ENCODE measurements around the gene OAT.
"Not testable (repeated sequence)": the region's sequence is repeated elsewhere in the genome, so short reads cannot be mapped to it uniquely, and the experiment has no call there.

OAT gene

GRCh38 chr10:124378271-124378670, 40.5 kb downstream of the OAT start:
- no peak for DNase-seq (ENCODE audit: low spot score)

- no peak for DNase-seq (ENCODE audit: low spot score)
Measured at GRCh38 chr10:124377101-124377500, 41.6 kb downstream of the OAT start.

GRCh38 chr10:124376411-124376810, 42.3 kb downstream of the OAT start:
- DNase-seq (ENCODE audit: low spot score) = no peak

- no peak for DNase-seq (ENCODE audit: low spot score)
Measured at GRCh38 chr10:124375691-124376090, 43.0 kb downstream of the OAT start.

- no peak for DNase-seq (ENCODE audit: low spot score)
Measured at GRCh38 chr10:124375353-124375614, 43.4 kb downstream of the OAT start.

- DNase-seq (ENCODE audit: low spot score) = no peak
Measured at GRCh38 chr10:124374535-124375352, 44.0 kb downstream of the OAT start.

GRCh38 chr10:124372899-124373298, 45.8 kb downstream of the OAT start:
- no peak for DNase-seq (ENCODE audit: low spot score)

GRCh38 chr10:124370426-124370825, 48.3 kb downstream of the OAT start:
- no peak for DNase-seq (ENCODE audit: low spot score)

- no peak for DNase-seq (ENCODE audit: low spot score)
Measured at GRCh38 chr10:124369986-124370385, 48.7 kb downstream of the OAT start.

GRCh38 chr10:124369533-124369932, 49.2 kb downstream of the OAT start:
- DNase-seq (ENCODE audit: low spot score) = not testable (repeated sequence)

- no peak for DNase-seq (ENCODE audit: low spot score)
Measured at GRCh38 chr10:124369066-124369465, 49.7 kb downstream of the OAT start.

- DNase-seq (ENCODE audit: low spot score) = no peak
Measured at GRCh38 chr10:124367936-124368335, 50.8 kb downstream of the OAT start.

- no peak for DNase-seq (ENCODE audit: low spot score)
Measured at GRCh38 chr10:124367414-124367813, 51.3 kb downstream of the OAT start.

GRCh38 chr10:124366825-124367224, 51.9 kb downstream of the OAT start:
- DNase-seq (ENCODE audit: low spot score) = no peak

GRCh38 chr10:124366343-124366742, 52.4 kb downstream of the OAT start:
- no peak for DNase-seq (ENCODE audit: low spot score)

- DNase-seq (ENCODE audit: low spot score) = no peak
Measured at GRCh38 chr10:124364674-124365073, 54.0 kb downstream of the OAT start.

GRCh38 chr10:124362568-124362967, 56.2 kb downstream of the OAT start:
- DNase-seq (ENCODE audit: low spot score) = no peak

GRCh38 chr10:124359336-124359832, 59.3 kb downstream of the OAT start:
- no peak for DNase-seq (ENCODE audit: low spot score)

GRCh38 chr10:124357561-124357885, 61.2 kb downstream of the OAT start:
- no peak for DNase-seq (ENCODE audit: low spot score)

GRCh38 chr10:124356701-124357560, 61.8 kb downstream of the OAT start:
- no peak for DNase-seq (ENCODE audit: low spot score)

GRCh38 chr10:124354411-124355382, 64.0 kb downstream of the OAT start:
- peak; percentile 74 for DNase-seq (ENCODE audit: low spot score)

GRCh38 chr10:124353896-124354295, 64.8 kb downstream of the OAT start:
- no peak for DNase-seq (ENCODE audit: low spot score)
